Stimulated activated CD8-positive, alpha-beta memory T cell treated with anti-CD3 and anti-CD28 coated beads, Interleukin-7, amount 100 ng/mL, for 24 hours (primary cell): ENCODE data around the gene C5AR1.
"Not testable (repeated sequence)": the region's sequence is repeated elsewhere in the genome, so short reads cannot be mapped to it uniquely, and the experiment has no call there.

Experiments
- DNase-seq: peaks from one replicate; pipeline ENCODE4 v3.0.0-alpha.2; 2020; ENCODE audit warnings: low read depth

C5AR1 gene

DNA sequence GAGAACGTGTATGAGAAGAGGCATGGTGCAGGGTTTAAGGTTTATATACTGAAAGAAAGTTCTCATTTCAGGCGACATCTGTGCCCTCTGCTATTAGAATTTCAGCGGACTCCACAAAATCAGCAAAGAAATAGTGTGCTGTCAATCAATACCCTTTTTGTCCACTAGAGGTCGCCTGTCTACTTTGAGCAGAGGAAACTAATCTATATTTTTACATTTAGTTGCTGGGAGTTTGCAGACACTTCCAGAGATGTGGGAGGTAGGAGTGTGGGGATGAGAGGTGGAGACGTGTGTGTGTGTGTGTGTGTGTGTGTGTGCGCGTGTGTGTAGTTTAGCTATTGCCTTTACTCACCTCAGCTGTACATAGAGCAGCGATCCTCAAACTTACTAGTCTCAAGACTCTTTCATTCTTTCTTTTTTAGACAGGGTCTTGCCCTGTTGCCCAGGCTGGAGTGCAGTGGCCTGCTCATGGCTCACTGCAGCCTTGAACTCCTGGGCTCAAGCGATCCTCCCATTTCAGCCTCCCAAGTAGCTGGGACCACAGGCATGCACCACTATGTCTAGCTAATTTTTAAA is 25.2 kb upstream of the C5AR1 start:
- DNase-seq: no peak

DNA sequence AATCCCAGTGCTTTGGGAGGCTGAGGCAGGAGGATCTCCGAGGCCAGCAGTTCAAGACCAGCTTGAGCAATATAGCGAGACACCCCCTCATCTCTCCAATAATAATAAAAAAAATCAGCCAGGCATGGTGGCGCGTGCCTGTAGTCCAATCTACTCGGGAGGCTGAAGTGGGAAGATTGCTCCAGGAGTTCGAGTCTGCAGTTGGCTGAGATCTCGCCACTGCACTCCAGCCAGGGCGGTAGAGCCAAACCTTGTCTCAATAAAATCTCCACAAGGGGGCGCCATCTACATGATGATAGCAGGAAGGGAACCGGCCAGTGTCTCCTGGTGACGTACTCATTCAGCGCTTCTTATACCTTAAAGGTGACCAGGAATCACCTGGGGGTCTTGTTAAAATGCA is 13.6 kb upstream of the C5AR1 start:
- peak; percentile 52 for DNase-seq

DNA sequence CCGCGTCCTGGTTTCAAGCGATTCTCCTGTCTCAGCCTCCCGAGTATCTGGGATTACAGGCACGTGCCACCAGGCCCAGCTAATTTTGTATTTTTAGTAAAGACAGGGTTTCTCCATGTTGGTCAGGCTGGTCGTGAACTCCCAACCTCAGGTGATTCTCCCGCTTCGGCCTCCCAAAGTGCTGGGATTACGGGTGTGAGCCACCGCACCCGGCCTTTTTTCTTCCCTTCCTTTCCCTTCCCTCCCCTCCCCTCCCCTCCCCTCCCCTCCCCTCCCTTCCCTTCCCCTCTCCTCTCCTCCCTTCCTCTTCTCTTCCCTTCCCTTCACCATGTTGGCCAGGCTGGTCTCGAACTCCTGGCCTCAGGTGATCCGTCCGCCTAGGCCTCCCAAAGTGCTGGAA is 8.8 kb upstream of the C5AR1 start:
- DNase-seq: not testable (repeated sequence)

DNA sequence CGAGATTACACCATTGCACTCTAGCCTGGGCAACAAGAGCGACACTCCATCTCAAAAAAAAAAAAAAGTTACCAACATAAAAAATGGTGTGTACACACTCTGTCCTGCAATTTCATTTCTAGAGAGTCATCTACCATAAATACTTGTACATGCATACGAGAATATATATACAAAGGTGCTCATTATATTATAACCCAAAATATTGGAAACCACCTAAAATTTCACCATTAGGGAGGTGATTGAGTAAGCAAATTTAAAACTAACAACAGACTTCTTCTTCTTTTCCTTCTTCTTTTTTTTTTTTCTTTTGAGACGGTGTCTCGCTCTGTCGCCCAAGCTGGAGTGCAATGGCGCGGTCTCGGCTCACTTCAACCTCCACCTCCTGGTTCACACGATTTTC is 7.4 kb upstream of the C5AR1 start:
- no peak for DNase-seq

DNA sequence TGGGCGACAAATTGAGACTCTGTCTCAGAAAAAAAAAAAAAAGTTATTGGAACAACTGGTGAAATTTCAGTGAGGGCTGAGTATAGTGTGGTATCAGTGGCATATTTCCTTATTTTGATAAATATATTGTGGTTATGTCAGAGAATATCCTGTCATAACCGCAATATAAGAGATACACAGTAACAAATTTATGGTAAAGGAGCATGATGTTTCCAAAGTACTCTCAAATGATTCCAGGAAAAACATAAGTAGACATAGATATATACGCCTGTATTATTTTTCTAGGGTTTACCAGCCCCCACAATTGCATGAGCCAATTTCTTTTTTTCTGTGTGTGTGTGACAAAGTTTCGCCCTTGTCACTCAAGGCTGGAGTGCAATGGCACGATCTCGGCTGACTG is 5.7 kb upstream of the C5AR1 start:
- DNase-seq: no peak

DNA sequence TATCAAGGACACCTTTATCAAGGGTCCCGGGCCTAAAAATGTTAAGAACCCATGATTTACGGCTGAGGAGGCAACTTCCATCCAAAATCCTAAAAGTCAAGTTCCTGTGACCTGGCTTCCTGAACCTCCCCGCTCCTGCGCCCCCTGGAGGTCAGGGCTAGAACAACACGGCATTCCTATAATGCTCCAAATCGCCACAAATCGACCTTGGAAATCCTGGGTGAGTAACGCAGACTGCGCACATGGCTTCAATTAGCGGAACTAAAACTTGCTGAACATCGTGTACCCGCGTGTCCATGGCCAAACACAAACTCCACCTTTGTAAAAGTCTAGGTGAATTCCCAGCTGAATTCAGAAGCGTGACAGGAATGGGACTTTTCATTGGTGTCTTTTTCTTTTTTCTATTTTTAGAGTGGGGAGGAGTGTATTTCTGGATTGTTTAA is 4.3 kb upstream of the C5AR1 start:
- DNase-seq: peak; percentile 44

DNA sequence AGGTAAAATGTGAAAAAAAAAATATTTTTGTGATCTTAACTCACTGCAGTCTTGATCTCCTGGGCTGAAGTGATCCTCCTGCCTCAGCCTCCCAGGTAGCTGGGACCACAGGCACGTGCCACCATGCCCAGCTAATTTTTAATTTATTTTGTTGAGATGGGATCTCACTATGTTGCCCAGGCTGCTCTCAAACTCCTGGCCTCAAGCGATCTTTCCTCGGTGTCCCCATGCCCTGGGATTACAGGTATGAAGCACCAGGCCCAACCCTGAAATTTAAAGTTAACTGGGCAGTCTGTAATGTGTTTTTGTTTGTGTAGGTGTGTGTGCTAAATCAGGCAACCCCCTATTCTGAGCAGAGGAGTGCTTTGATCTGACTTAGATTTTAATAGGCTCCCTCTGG is 3.4 kb upstream of the C5AR1 start:
- DNase-seq: no peak

DNA sequence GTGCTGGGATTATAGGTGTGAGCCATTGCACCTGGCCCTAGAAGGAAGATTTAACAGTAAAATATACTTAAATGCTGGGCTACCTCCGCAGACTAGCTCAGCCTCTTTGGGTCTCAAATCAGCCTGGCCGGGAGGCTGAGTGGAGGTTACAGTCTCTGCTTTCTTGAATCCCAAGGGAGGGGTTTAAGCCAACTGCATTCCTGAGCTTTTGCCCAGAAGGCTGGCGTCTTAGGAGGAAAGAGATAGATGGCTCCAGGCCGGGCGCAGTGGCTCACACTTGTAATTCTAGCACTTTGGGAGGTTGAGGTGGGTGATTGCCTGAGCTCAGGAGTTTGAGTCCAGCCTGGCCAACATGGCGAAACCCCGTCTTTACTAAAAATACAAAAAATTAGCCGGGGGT is 623 bp upstream of the C5AR1 start:
- DNase-seq: no peak

DNA sequence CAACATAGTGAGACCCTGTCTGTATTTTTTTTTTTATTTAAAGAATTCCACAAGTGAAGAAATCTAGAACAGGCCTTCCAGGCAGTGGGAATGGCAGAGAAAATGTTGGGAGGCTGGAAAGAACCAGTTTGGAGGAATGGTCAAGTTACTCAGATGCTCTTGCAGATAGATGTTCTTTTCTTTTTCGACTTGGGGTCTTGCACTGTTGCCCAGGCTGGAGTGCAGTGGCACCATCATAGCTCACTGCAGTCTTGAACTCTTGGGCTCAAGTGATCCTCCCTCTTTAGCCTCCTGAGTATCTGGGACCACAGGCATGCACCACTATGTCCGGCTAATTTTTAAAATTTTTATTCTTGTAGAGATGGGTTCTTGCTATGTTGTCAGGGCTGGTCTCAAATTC is 662 bp downstream of the C5AR1 start:
- DNase-seq: no peak

DNA sequence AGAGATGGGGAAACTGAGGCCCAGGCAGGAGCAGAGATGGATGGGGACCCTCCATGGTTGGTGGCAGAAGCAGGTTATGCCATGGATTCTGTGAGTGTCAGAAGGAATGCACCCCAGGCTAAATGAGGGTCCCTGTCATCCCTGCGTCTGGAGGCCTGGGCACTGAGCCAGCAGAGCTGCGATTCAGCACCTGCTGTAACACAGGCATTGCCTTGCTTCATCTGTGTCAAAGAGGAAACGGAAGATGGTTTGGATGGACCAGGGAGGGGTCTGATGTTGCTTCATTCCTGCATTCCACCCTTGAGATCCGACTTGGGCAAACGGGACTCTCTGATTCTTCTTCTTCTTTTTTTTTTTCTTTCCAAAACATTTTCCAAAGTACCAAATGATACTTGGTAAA is 1.2 kb downstream of the C5AR1 start:
- DNase-seq: no peak

DNA sequence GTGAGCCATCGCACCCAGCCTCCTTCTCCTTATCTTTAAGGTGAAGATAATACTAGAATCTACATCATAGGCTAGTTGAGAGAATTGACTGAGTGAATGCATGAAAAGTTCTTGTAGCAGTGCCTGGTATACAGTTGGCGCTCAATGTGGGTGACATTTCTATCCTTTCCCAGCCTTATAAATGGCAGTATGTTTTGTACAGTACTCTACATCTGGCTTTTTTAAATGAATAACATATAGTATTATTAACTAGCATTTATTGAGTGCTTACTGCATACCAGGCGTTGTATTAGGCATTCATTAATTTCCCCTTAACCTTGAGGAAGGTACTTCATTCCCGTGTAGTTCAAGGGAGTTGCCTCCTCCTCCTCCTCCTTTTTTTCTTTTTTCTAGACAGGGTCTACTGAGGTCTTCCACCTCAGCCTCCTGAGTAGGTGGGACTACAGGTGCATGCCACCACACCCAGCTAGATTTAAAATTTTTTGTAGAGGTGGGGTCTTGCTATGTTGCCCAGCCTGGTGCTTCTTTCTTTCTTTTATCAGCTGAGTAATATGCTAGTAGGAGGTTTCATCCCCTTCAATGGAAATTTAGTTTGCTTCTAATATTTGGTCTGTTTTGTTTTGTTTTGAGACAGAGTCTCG is 2.8 kb downstream of the C5AR1 start:
- DNase-seq: no peak

DNA sequence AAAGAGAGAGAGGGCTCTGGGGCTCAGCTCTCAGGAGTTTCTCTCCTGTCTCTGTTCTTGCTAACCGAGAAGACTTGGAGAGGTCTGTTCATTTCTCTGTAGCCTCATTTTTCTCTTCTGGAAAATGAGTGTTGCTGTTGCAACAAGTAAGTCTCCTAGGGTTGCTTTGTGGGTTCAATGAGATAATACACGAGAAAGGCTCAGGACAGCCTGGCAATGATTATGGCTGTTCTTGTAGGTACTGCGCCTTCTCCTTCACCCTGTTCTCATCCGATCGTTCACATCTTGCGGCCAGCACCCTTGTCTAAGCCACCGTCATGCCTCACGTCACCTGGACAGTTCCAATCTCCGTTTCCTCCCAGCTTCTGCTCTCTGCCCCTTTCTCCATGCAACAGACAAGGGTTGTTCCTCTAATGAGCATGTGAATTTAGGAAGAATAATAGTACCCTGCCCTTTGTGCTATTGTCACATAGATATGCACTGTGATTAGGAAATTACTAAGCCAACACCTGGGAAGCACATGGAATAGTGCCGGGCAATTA is 4.2 kb downstream of the C5AR1 start:
- no peak for DNase-seq

DNA sequence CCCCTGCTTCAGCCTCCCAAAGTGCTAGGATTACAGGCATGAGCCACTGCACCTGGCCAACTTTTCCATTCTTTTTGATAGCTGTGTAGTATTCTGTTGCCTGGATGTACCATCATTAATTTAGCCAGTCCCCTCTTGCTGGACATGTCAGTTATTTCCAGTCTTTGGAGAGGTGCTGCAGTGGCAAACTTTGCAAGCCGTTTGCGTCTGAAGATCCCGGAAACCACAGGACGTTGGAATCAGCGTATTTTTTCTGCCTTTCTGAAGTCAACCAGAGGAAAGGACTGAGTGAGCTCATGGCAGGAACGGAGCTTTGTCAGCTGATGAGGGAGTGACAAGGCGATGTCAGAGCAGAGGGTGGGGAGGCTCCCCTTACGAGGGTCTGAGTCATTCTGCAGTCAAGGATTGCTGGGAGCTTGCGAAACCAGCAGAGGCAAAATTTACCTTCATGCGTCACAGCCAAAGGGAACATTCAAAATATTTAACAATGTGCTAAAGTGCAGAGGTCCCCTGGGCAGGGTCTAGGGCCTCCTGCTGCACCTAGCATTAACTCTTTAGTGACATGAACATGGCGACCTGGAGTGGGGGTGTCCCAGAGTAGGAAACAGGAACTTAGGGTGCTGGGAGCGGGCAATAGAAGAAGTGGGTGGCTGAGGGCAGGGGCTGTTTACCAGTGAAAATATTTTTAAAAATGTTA is 5.6 kb downstream of the C5AR1 start:
- DNase-seq: no peak

DNA sequence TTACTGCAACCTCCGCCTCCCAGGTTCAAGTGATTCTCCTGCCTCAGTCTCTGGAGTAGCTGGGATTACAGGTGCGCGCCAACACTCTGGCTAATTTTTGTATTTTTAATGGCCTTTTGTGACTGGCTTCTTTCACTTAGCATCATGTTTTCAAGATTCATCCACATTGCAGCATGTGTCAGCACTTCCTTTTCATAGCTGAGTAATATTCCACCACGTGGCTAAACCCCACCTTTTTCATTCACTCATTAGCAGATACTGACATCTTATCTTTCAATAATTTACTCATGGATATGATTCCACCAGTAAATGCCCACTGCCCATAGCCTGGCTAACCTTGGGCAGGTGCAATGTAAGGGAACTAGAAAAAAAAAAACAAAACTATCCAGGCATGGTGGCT is 6.9 kb downstream of the C5AR1 start:
- no peak for DNase-seq

DNA sequence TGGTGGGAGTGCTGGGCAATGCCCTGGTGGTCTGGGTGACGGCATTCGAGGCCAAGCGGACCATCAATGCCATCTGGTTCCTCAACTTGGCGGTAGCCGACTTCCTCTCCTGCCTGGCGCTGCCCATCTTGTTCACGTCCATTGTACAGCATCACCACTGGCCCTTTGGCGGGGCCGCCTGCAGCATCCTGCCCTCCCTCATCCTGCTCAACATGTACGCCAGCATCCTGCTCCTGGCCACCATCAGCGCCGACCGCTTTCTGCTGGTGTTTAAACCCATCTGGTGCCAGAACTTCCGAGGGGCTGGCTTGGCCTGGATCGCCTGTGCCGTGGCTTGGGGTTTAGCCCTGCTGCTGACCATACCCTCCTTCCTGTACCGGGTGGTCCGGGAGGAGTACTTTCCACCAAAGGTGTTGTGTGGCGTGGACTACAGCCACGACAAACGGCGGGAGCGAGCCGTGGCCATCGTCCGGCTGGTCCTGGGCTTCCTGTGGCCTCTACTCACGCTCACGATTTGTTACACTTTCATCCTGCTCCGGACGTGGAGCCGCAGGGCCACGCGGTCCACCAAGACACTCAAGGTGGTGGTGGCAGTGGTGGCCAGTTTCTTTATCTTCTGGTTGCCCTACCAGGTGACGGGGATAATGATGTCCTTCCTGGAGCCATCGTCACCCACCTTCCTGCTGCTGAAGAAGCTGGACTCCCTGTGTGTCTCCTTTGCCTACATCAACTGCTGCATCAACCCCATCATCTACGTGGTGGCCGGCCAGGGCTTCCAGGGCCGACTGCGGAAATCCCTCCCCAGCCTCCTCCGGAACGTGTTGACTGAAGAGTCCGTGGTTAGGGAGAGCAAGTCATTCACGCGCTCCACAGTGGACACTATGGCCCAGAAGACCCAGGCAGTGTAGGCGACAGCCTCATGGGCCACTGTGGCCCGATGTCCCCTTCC is 10.5 kb downstream of the C5AR1 start:
- DNase-seq: no peak

DNA sequence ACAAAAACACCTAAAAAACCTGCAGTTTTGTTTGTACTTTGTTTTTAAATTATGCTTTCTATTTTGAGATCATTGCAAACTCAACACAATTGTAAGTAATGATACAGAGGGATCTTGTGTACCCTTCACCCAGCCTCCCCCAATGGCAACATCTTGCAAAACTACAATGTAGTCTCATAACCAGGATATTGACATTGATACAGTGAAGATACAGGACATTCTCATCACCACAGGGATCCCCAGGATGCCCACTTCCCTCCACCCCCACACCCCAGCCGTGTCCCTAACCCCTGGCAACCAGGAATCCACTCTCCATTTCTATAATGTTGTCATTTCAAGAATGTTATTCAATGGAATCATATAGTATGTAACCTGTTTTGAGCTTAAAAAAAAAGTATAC is 12.0 kb downstream of the C5AR1 start:
- no peak for DNase-seq

DNA sequence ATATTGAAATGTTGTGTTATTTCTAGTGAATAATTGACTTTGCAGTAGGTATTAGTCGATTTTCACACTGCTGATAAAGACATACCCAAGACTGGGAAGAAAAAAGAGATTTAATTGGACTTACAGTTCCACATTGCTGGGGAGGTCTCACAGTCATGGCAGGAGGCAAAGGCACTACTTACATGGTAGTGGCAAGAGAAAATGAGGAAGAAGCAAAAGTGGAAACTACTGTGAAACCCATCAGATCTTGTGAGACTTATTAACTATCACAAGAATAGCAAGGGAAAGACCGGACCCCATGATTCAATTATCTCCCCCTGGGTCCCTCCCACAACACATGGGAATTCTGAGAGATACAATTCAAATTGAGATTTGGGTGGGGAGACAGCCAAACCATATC is 12.4 kb downstream of the C5AR1 start:
- no peak for DNase-seq

DNA sequence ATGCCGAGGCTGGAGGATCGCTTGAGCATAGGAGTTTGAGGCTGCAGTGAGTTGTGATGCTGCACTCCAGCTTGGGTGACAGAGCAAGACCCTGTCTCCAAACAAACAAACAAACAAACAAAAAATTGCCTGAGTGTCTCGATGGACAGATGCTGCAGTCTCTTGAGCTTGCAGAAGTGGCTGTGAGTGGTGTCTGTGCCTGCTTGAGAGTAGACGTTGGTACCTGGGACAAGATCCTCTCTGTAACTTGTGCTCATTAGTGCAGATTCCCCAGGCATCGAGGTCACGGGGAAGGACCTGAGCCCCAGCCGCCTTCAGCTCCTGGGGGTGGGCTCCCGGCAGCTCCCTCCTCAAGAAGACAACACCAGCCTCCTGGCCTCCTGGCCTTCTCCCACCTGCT is 13.7 kb downstream of the C5AR1 start:
- DNase-seq: no peak

DNA sequence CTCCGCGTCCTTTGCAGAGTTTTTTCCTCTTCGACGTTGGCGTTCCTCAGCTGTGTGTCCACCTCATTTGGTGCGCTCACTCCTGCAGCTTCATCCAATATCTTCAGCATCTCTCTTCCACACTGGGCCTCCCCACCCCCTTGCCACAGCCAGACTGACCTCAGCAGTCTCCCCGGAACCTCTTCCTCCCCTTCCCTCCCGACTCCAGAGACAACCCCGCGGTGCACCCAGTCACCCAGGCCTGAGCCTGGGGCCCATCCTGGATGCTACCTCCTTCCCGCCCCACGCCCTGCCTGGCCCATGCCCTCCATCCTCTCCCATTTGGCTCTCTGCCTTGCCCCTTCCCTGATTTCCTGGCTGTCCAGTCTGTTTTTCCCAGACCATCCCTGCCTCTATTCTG is 14.2 kb downstream of the C5AR1 start:
- DNase-seq: no peak

DNA sequence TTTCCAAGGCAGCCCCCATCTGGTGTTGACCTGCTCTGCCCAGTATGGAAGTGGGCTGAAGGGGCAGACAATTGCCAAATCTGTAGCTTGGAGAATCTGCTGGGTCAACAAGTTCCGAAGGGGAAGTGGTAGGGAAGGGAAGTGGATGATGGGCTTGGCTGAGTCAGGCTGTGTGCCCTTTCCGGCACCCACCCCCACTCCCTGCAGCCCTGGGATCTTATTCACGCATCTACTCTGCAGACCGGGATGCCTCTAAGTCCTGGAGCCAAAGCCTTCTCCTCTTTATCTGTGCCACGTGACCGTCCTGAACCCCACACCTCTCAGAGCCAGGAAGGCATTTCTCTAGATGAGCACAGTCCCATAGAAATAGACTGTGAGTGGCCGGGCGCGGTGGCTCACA is 14.8 kb downstream of the C5AR1 start:
- DNase-seq: no peak

DNA sequence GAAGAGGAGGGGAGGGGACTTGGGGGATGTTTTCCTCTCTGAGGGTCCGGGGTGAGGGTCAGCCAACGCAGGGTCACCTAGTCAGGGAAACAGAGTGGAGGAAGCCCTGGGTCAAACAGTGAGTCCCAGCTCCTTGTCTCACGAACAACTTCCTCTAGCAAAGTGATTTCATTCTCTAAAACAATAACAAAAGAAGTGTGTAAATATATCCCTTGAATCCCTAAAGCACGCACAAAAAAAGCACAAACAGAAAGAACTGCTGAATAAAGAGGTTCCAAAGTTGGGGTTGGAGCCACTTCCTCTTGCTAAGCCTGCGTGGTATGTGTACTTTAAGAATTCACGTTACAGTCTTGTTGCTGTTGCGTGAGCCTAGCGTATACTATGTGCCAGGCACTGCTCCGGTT is 20.8 kb downstream of the C5AR1 start:
- DNase-seq: no peak

DNA sequence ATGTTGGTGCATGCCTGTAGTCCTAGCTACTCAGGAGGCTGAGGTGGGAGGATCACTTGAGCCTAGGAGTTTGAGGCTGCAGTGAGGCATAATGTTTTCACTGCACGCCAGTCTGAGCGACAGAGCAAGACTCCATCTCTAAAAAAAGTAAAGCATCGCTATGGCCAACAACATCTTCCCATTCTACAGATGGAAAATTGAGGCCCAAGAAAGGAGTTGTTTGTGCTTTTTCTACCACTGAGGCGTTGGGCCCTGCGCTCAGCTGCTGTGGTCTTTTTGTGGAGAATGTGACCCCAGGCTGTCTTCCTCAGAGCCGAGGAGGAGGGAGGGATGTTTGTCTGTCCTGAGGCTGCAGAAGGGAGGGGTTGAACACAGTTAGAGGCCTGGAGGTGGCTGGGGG is 21.8 kb downstream of the C5AR1 start:
- DNase-seq: no peak
